HG02798 (cell line): ENCODE measurements around the gene HNRNPD.
"Not testable (repeated sequence)": the region's sequence is repeated elsewhere in the genome, so short reads cannot be mapped to it uniquely, and the experiment has no call there.

ENCODE experiments used
- ATAC-seq: cut with Tn5 transposase; IDR thresholded peaks from one replicate; pipeline ENCODE4 v1.9.1; 2021; ENCODE audit warnings: mild to moderate bottlenecking; ENCODE audit not compliant: unreplicated experiment, poor library complexity

The HNRNPD gene

GRCh38 chr4:82373486-82373815, 340 bp downstream of the HNRNPD start:
- ATAC-seq: peak; percentile 21

- peak; percentile 24 for ATAC-seq
Observed at GRCh38 chr4:82372517-82373485, 990 bp downstream of the HNRNPD start.

- no peak for ATAC-seq
Observed at GRCh38 chr4:82371497-82371896, 2.3 kb downstream of the HNRNPD start.

GRCh38 chr4:82367438-82368097, 6.2 kb downstream of the HNRNPD start:
- ATAC-seq: no peak

- not testable (repeated sequence) for ATAC-seq
Observed at GRCh38 chr4:82366431-82366830, 7.4 kb downstream of the HNRNPD start.

- ATAC-seq: no peak
Observed at GRCh38 chr4:82363896-82364487, 9.8 kb downstream of the HNRNPD start.

GRCh38 chr4:82362565-82362964, 11.2 kb downstream of the HNRNPD start:
- ATAC-seq: peak; percentile 66

- peak; percentile 31 for ATAC-seq
Observed at GRCh38 chr4:82360298-82361177, 13.3 kb downstream of the HNRNPD start.

- ATAC-seq: no peak
Observed at GRCh38 chr4:82358847-82359246, 14.9 kb downstream of the HNRNPD start.

GRCh38 chr4:82357640-82358039, 16.2 kb downstream of the HNRNPD start:
- ATAC-seq: no peak

GRCh38 chr4:82354788-82355187, 19.0 kb downstream of the HNRNPD start:
- no peak for ATAC-seq

- peak; percentile 46 for ATAC-seq
Observed at GRCh38 chr4:82352825-82353366, 20.9 kb downstream of the HNRNPD start.

- no peak for ATAC-seq
Observed at GRCh38 chr4:82352118-82352824, 21.5 kb downstream of the HNRNPD start.

- ATAC-seq: no peak
Observed at GRCh38 chr4:82346126-82346525, 27.7 kb downstream of the HNRNPD start.

- ATAC-seq: no peak
Observed at GRCh38 chr4:82335043-82335442, 38.7 kb downstream of the HNRNPD start.

GRCh38 chr4:82333641-82334040, 40.1 kb downstream of the HNRNPD start:
- ATAC-seq: not testable (repeated sequence)

GRCh38 chr4:82331814-82332213, 42.0 kb downstream of the HNRNPD start:
- no peak for ATAC-seq

GRCh38 chr4:82320351-82320750, 53.4 kb downstream of the HNRNPD start:
- no peak for ATAC-seq

- not testable (repeated sequence) for ATAC-seq
Observed at GRCh38 chr4:82303063-82303462, 70.7 kb downstream of the HNRNPD start.
